NCI-H748 (cell line): Measurements from ENCODE around the gene EWSR1.

Experiments used
- DNase-seq: peaks from one replicate; lab custom pipeline; 2025; ENCODE audit not compliant: unreplicated experiment; lab: John Stamatoyannopoulos, UW

EWSR1 gene

GRCh38 chr22:29267462-29267857, 608 bp upstream of the EWSR1 start:
- DNase-seq, result no peak

GRCh38 chr22:29268511-29269229, 602 bp downstream of the EWSR1 start:
- peak; percentile 55 for DNase-seq

GRCh38 chr22:29269230-29269604, 1.1 kb downstream of the EWSR1 start:
- peak; percentile 24 for DNase-seq

- DNase-seq, result no peak
These were observed 1.8 kb downstream of the EWSR1 start for GRCh38 chr22:29269731-29270474.

DNA sequence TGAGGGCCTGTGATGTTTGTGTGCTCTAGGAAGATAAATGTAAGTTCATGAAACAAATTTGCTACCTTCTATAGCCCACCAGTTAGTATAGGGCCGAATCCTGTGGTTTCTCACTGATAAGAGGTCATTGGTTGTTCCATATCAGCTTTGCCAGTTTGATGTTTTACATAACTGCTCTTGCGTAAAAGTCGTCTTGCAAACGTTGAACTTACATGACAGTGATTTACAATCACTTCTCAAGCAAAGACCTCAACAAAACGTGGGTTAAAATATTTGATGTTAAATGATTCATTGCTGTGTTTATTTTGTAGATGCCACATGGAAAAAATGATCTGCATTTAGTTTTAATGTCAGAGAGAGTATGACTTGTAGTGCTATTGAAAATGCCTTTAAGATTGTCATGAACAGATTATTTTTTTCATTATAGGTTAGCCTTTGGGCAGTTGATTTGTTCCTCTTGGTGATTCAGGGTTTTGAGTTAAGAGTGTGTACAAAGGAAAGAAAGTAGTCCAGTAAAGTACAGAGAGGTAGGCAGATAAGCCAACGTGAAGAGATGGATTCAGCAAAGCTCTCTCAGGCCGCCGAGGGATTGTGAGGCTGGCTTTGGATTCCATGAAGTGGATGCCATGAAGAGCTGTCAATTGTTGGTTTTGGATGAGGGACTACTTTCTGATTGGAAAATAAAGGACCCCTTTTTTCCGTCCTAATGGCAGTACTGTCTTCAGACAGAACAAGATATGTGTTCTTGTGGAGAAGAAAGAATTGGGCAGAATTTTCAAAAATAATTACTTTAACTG, 2.6 kb downstream of the EWSR1 start:
- DNase-seq, result no peak

- no peak for DNase-seq
These were observed 4.6 kb downstream of the EWSR1 start for GRCh38 chr22:29272624-29273023.

- no peak for DNase-seq
These were observed 7.1 kb downstream of the EWSR1 start for GRCh38 chr22:29275167-29275566.

DNA sequence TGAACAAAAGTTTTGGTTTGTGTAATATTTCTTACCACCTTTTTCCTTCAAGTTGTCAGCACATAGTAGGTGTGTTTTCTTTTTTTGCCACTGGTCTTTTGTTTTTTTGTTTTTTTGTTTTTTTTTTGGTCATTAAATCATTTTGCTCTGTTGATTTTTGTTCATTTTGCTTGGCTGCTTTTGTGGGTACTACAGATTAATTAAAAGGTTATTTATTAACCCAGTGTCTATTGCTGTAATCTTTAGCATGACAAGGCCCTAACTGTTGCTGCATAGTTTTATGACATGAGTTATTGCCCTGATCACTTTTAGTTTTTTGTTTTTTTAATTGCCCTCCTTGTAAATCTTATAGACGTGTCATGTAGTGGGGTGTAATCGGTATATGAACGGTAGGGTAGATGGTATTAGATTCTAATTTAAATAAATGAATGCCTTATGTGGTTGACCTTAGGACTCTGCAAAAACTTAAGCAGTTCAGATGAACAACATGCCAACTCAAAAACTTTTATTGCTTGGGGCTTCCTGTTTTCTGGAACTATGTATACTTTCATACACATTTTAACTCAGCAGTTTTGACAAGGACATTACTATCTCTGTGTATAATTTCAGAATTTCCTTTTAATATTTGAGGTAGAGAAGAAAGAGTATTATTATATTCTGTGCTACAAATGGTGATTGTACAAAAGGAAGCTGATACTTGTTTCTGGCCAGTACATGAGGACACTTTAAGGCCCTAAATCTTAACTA, 7.9 kb downstream of the EWSR1 start:
- no peak for DNase-seq

DNA sequence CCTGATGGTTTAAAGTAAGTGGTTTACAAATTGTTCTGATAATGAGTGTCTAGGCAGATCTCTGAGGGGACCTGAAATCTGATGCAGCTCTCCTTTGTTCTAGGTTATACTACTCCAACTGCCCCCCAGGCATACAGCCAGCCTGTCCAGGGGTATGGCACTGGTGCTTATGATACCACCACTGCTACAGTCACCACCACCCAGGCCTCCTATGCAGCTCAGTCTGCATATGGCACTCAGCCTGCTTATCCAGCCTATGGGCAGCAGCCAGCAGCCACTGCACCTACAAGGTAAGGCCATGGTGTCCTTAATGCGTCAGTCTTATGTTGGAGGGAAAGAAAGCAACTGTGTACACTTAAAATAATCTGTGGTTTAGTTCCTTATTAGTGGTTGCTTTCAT, 9.9 kb downstream of the EWSR1 start:
- DNase-seq, result no peak

GRCh38 chr22:29284196-29284595, 16.1 kb downstream of the EWSR1 start:
- no peak for DNase-seq

DNA sequence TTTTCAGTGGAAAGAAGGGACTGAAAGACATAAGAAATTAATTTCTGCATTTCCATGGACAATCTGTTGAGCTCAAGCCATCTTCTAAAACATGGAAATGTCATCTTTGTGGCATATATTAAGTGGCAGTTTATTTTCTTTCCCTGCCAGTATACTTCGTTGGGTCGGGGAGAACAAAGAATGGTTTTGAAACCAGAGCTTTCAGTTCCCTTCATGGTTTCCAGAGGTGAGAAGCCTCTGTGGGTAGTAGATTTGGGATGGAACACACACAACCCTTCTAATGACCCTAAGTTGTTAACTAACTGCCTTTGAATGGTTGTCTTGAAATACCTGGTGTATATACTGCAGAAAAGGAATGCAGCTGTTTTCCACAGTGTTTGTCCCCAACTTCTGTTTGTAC, 20.8 kb downstream of the EWSR1 start:
- DNase-seq, result no peak

- no peak for DNase-seq
These were observed 22.0 kb downstream of the EWSR1 start for GRCh38 chr22:29290061-29290460.

- DNase-seq, result no peak
These were observed 23.1 kb downstream of the EWSR1 start for GRCh38 chr22:29291215-29291614.

- no peak for DNase-seq
These were observed 24.3 kb downstream of the EWSR1 start for GRCh38 chr22:29292379-29292778.

GRCh38 chr22:29298641-29299040, 30.6 kb downstream of the EWSR1 start:
- no peak for DNase-seq

GRCh38 chr22:29299136-29299900, 31.2 kb downstream of the EWSR1 start:
- no peak for DNase-seq

GRCh38 chr22:29300467-29300806, 32.4 kb downstream of the EWSR1 start:
- no peak for DNase-seq

DNA sequence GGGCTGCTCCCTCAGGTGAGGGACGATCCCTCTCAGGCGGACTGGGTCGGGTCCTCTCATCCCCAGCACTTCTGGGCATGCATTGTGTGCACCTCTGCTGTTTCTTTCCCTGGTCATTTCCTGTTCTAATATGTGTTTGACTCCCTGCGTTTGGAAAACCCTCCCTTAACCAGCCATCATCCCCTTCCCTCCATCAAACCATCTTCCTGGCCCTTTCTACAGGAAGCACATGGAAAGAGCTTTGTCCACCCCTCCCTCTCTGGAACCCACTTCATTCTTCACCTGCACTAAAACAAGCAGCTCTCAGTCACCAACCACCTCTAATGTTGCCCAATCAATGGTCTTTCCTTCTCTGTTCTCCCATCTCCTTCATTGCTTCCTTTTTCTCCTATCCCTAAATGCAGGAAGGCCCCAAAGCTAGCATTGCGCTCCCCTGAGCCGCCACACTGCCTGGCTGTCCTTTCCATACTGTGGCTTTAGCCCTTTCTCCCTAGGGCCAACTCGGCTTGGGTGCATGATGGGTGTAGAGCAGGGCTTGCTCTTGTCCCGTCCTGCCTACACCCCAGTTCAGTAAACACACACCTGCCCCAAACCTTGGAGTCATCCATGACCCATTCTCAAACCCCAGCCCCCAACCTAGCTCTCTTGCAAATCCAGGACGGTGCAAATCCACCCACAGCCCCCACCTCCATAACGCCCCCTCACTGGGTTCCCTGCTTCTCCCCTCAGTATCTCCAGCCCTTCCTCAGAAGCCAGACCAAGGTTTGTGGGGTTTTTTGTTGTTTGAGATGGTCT, 32.9 kb downstream of the EWSR1 start:
- DNase-seq, result no peak

- DNase-seq, result no peak
These were observed 33.8 kb downstream of the EWSR1 start for GRCh38 chr22:29301716-29302401.
